Activated CD4-positive, alpha-beta T cell treated with anti-CD3 and anti-CD28 coated beads, Interleukin-10, Interleukin-2, amounts not matched to agents 100 ng/mL and 50 ng/mL, durations not matched to agents 16 hours and 8 hours (primary cell): ENCODE measurements around the gene GRIP1.

Experiments
- DNase-seq: peaks from one replicate; pipeline ENCODE4 v3.0.0-alpha.2; 2020

Gene GRIP1

DNA sequence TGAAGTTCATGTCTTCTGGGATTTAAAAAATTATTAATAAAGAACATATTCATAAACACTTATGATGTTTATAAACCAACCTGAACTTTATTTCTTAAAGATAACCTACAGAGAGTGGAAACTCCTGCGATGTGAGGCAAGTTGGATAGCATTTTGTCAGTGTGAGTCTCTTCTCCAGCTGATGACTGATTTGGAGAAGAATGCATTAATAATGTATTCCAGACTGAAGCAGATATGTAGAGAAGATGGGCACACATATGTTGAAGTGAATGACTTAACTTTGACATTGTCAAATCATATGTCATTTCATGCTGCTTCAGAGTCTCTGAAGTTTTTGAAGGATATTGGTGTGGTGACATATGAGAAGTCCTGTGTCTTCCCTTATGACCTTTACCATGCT lies 369.3 kb downstream of the GRIP1 start:
- DNase-seq, result no peak

DNA sequence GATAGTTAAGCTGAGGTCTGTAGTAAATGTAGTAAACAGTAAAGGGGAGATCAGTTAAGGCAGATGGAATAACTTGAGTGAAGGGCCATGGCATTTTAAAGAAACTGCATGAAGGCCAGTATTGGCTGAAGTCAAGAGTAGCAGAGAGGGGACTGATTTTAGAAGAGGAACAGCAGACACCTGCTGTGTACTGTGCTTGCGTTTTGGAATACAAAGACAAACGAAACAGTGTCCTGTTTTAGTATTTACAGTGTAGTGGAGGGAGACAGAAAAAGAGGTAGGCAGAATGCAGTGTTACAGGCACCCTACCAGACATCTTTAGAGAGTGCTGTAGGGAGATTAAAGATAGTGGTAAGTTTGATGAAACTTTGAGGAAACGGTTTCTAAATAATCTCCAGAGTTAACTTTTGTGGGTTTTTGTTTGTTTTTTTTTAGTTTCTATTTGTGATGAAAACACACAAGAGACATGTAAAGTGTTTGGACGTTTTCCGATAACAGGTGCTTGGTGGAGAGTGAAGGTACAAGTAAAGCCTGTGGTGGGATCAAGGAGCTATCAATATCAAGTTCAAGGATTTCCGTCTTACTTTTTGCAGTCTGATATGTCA lies 374.5 kb downstream of the GRIP1 start:
- peak; percentile 23 for DNase-seq

DNA sequence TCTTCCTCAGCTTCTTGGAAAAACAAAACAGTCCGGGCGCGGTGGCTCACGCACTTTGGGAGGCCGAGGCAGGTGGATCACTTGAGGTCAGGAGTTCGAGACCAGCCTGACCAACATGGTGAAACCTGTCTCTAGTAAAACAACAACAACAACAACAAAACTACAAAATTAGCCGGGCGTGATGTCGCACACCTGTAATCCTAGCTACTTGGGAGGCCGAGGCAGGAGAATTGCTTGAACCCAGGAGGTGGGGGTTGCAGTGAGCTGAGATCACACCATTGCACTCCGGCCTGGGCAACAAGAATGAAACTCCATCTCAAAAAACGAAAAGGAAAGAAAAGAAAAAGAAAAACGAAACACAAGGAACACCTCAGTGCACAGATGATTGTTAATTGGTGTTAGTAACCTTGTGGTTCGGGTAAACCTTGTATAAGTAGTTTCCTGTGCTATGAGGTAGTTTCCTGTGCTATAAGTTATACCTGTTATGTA lies 375.5 kb downstream of the GRIP1 start:
- peak; percentile 76 for DNase-seq

DNA sequence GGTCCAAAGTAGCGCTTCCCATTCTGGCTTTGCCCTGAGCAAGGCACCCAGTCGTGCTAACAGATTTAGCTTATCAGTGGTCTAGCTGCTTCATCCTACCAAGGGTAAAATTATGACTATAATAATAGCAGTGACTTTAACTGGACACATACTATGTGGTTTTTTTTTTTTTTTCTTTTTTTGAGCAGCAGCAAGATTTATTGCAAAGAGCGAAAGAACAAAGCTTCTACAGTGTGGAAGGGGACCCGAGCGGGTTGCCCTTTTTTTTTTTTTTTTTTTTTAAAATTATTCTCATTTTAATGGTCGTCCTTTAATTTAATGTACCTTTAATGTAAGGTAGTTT lies 376.1 kb downstream of the GRIP1 start:
- DNase-seq, result no peak

DNA sequence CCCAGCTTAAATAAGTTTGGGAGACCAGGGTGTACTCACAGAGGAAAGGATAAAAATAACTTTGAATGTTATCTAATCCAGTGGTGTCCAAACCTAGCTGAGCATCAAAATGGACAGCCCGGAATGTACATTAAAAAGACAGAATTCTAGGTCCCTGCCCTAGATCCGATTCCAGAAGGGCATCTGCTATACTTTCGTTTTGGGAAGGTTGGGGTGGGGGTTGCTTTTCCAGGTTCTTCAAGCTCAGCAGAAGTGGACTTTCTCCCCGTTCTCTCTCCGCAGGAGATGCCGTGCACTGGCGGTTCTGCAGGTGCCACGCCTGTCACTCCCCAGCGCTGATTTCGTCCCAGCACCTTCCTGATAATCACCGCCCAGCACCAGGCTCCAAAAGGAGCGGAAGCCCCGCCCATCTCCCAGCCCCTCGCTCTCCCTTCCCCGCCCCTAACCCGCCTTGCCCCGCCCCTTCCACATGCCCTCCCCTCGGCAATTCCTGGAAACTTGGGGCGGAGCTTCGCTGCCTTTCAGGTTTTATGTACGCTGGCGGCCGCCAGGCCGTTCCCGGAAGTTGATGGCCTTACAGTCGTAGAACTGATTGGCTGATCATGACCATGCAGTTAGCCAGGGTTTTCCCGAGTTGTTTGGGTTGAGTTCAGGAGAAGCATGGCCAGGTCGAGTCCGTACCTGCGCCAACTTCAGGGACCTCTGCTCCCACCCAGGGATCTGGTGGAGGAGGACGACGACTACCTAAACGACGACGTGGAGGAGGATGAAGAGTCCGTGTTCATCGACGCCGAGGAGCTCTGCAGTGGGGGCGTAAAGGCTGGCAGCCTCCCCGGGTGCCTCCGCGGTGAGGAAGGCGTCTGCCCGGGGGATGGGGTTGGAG lies 376.7 kb downstream of the GRIP1 start, which contains the start of gene HELB:
TSS of gene HELB (plus strand) at position 550 of the 883 bp plus-strand sequence. CDS start at position 661, 111 bp downstream.
- DNase-seq, result peak; percentile 99

DNA sequence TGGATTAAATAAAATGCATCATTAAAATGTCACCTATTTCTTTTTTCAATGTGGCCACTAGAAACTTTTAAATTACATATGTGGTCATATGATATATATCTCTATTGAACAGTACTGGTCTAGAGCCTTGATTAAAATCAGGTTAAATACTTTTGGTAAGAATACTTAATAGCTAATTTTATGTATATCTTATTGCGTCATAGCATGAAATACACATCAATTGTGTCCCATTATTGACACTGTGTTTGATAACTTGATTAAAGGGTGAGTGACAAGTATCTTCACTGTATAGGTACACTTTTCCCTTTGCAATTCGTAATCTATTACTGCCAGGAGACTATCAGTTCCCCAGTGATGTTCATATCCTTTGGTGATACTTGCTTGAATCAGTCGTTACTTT lies 381.0 kb downstream of the GRIP1 start:
- DNase-seq, result no peak
